ENCODE results near the gene BMERB1.
"Not testable (repeated sequence)": the region's sequence is repeated elsewhere in the genome, so short reads cannot be mapped to it uniquely, and the experiment has no call there.

Gene BMERB1

DNA sequence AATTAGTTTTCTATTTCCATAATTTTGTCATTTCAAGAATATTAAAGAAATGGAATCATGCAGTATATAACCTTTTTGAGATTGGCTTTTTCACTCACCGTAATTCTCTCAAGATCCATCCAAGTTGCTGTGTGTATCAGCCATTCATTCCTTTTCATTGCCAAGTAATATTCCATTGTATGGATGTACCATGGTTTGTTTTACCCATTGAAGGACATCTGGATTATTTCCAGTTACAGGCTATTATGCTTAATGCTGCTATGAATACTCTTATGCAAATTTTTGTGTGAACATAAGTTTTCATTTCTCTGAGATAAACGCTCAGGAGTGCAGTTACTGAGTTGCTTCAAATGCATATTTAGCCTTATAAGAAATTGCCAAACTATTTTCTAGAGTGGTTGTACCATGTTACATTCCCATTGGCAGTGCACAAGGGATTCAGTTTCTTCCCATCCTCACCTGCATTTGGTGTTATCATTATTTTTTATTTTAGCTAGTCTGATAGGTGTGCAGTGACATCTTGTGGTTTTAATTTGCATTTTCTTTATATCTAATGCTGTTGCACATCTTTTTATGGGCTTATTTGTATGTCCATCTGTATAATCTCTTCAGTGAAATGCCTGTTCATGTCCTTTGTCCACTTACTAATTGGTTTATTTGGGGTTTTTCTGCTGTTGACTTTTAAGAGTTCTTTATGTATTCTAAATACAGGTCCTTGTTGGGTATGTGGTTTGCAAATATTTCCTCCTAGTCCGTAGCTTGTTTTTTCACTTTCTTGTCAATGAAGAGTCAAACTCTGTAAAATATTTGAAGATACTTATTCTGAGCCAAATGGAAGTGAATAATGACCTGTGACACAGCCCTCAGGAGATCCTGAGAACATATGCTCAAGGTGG is 32.7 kb downstream of the BMERB1 start:
- H3K36me3 ChIP-seq = no peaks in the 10 kb centered on the region
- no peaks in the 10 kb centered on the region for H3K27me3 ChIP-seq (ENCODE audit: insufficient read depth, low read depth, severe bottlenecking)
- DNase-seq = no peak
- no peak overlapping the region for H3K4me3 ChIP-seq (ENCODE audit: low read depth, low read length)
- H3K9me3 ChIP-seq (ENCODE audit: severe bottlenecking) = peaks cover 3% of the 10 kb centered on the region
- TF ChIP-seq, protein P1, sequence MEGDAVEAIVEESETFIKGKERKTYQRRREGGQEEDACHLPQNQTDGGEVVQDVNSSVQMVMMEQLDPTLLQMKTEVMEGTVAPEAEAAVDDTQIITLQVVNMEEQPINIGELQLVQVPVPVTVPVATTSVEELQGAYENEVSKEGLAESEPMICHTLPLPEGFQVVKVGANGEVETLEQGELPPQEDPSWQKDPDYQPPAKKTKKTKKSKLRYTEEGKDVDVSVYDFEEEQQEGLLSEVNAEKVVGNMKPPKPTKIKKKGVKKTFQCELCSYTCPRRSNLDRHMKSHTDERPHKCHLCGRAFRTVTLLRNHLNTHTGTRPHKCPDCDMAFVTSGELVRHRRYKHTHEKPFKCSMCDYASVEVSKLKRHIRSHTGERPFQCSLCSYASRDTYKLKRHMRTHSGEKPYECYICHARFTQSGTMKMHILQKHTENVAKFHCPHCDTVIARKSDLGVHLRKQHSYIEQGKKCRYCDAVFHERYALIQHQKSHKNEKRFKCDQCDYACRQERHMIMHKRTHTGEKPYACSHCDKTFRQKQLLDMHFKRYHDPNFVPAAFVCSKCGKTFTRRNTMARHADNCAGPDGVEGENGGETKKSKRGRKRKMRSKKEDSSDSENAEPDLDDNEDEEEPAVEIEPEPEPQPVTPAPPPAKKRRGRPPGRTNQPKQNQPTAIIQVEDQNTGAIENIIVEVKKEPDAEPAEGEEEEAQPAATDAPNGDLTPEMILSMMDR (IDR thresholded peaks at IDR 0.05; ENCODE audit: low read depth, low read length) = no peak
- H3K27ac ChIP-seq = no peak overlapping the region

DNA sequence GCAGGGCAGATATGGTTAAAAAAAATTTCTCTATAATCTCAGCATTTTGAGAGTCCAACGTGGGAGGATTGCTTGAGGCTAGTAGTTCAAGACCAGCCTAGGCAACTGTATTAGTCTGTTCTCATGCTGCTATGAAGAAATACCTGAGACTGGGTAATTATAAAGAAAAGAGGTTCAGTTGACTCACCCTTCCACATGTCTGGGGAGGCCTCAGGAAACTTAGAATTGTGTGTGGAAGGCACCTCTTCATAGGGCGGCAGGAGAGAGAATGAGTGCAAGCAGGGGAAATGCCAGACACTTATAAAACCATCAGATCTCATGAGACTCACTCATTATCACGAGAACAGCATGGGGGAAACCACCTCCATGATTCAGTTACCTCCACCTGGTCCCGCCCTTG is 42.6 kb downstream of the BMERB1 start:
- not testable (repeated sequence) for DNase-seq; H3K27ac ChIP-seq; H3K36me3 ChIP-seq; H3K27me3 ChIP-seq (ENCODE audit: insufficient read depth, low read depth, severe bottlenecking); H3K9me3 ChIP-seq (ENCODE audit: severe bottlenecking); H3K4me3 ChIP-seq (ENCODE audit: low read depth, low read length)

DNA sequence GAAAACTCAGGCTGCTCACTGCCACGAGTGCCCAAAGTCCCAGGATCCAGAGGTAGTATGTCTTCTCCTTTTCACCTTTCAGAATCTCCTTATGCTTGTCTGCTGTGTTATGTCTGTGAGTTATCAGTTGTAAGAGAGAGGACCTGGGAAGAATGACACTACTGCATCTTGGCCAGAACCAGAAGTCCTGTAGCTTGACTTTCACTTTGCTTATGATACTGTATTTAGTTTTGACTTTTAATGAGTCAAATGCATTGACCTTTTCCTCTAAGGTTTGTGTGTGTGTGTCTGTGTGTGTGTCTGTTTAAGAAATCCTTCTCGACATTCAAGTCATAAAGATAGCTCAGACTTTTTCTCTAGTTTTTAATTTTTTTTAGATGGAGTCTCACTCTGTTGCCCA is 43.4 kb downstream of the BMERB1 start:
- H3K4me3 ChIP-seq (ENCODE audit: low read depth, low read length) = no peak overlapping the region
- TF ChIP-seq, protein P1 (IDR thresholded peaks at IDR 0.05; ENCODE audit: low read depth, low read length) = no peak
- no peak for DNase-seq
- H3K27me3 ChIP-seq (ENCODE audit: insufficient read depth, low read depth, severe bottlenecking) = no peaks in the 10 kb centered on the region
- H3K27ac ChIP-seq = no peak overlapping the region
- H3K9me3 ChIP-seq (ENCODE audit: severe bottlenecking) = peaks cover 4% of the 10 kb centered on the region
- no peaks in the 10 kb centered on the region for H3K36me3 ChIP-seq

DNA sequence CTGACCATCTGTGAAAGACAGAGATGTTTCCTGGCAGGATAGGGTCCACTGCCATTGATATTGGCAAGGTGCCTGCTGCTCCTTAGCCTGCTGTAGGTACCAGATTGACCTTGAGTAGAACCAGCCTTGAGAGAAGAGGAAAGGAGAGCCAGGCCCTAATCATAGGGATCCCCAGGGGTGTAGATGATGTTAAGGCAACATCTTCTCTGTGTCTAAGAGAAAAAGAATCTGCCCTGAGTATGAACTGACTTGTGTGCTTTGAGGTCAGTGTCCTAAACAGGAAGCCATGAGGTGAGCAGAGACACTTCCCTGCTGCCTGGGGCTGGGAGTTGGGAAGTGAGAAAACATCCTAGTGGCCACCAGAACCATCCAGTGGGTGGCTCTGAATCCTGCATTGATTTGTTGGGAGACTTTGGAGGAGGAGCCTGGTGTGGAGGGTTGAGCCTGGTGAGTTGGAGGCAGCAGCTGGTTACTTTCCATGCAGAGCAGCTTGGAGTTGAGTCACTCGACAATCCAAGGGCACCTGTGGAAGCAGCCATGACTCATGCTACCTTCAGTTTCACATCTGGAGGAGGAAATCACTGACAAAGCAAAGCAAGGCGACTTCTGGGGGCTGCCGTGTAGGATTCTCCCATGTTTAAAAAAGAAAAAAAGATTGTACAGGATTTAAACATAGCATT is 47.8 kb downstream of the BMERB1 start:
- Histone ChIP-seq H3K9me3 (ENCODE audit: severe bottlenecking) (no peaks in the 10 kb centered on the region), H3K27ac (no peak overlapping the region), H3K4me3 (ENCODE audit: low read depth, low read length) (no peak overlapping the region), H3K36me3 (no peaks in the 10 kb centered on the region), H3K27me3 (ENCODE audit: insufficient read depth, low read depth, severe bottlenecking) (no peaks in the 10 kb centered on the region)
- TF ChIP-seq, protein P1 (IDR thresholded peaks at IDR 0.05; ENCODE audit: low read depth, low read length) = no peak
- peak; percentile 35 for DNase-seq

DNA sequence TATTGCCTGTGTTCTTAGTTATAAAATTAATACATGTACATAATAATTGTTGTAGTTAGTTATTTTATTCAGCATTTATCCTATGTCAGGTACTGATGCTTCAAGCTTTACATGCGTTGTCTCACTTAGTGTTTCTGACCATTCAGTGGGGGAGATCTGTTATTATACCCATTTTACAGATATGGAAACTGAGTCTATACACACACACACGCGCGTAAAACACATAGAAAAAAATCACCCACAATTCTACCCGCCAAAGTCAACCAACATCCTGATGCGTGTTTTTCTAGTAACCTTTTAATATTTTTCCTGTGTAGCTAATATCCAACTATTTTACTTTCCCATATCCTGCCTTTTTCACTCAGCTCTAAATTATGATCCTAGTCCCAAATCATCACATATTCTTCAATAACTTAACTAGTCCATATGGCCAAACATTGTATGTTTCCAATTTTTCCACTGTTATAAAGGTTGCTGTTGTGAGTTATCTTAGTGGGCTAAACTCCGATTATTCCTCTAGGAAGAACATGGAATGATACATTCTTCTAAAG is 48.4 kb downstream of the BMERB1 start:
- no peak for DNase-seq
- no peak overlapping the region for H3K27ac ChIP-seq
- H3K4me3 ChIP-seq (ENCODE audit: low read depth, low read length) = no peak overlapping the region
- H3K27me3 ChIP-seq (ENCODE audit: insufficient read depth, low read depth, severe bottlenecking) = no peaks in the 10 kb centered on the region
- no peaks in the 10 kb centered on the region for H3K9me3 ChIP-seq (ENCODE audit: severe bottlenecking)
- TF ChIP-seq, protein P1 (IDR thresholded peaks at IDR 0.05; ENCODE audit: low read depth, low read length) = no peak
- H3K36me3 ChIP-seq = no peaks in the 10 kb centered on the region

DNA sequence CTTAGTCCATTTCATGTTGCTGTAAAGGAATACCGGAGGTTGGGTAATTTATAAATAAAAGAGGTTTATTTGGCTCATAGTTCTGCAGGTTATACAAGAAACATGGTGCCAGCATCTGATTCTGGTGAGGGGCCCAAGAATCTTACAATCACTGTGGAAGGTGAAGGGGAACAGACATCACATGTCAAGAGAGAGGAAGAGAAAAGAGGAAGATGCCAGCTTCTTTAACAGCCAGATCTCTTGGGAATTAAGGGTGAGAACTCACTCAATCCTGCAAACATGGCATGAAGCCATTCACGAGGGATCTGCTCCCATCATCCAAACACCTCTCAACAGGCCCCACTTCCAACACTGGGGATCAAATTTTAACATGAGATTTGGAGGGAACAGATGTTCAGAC is 49.5 kb downstream of the BMERB1 start:
- no peaks in the 10 kb centered on the region for H3K36me3 ChIP-seq
- no peaks in the 10 kb centered on the region for H3K27me3 ChIP-seq (ENCODE audit: insufficient read depth, low read depth, severe bottlenecking)
- DNase-seq = no peak
- TF ChIP-seq, protein P1 (IDR thresholded peaks at IDR 0.05; ENCODE audit: low read depth, low read length) = no peak
- no peaks in the 10 kb centered on the region for H3K9me3 ChIP-seq (ENCODE audit: severe bottlenecking)
- no peak overlapping the region for H3K27ac ChIP-seq
- no peak overlapping the region for H3K4me3 ChIP-seq (ENCODE audit: low read depth, low read length)
